GM21619 (cell line): ENCODE results near the gene LCLAT1.
"Not testable (repeated sequence)": the region's sequence is repeated elsewhere in the genome, so short reads cannot be mapped to it uniquely, and the experiment has no call there.

ENCODE experiments used
- ATAC-seq: cut with Tn5 transposase; IDR thresholded peaks from one replicate; pipeline ENCODE4 v1.9.1; 2021; ENCODE audit not compliant: unreplicated experiment

Gene LCLAT1

DNA sequence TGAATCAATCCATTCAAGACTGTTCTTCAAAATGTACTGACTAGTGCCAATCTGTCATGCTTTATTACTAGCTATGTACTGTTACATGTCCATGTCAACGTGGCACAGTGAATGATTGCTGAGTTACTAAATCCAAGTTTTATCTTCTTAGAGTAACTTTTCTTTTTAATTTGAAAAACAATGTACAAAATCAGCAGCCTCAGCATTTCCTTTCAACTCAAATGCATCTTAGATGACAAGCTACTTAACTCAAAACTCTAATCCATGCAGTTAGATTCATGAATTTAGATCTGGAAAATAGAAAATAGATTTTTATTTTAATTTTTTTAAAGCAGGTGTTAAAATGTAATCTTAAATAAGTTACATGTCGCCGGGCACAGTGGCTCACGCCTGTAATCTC, 186.0 kb downstream of the LCLAT1 start:
- no peak for ATAC-seq

DNA sequence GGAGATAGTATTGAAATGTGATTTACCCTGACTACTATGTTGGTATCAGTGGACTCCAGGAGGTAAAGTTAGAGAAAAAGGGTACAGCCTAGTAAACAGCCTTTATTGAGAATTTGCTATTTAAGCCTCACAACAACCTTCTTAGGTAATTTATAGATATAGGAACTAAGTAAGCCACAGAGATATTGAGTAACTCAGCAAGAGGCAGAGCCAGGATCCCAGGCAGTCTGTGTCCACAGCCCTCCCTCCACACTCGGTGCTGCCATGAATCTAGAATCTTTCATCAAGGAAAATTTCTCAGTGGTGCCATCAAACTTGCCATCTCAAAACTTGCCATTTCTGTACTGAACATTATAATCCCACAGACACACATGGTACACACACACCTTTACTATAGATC, 189.3 kb downstream of the LCLAT1 start:
- ATAC-seq: no peak

DNA sequence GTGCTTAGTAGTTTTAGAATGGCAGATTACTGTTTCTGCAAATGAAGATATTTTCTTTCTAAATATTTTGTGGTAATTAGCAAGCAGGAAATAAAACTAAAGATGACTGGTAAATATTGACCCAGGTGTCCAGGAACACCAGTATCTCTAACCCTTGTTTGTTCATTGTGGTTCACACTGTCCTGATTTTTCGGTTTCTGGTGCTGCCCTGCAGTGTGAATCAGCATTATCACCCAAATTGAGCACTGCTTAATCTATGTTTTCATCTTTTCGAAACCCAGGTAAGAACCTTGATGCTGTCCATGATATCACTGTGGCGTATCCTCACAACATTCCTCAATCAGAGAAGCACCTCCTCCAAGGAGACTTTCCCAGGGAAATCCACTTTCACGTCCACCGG, 192.8 kb downstream of the LCLAT1 start:
- no peak for ATAC-seq

DNA sequence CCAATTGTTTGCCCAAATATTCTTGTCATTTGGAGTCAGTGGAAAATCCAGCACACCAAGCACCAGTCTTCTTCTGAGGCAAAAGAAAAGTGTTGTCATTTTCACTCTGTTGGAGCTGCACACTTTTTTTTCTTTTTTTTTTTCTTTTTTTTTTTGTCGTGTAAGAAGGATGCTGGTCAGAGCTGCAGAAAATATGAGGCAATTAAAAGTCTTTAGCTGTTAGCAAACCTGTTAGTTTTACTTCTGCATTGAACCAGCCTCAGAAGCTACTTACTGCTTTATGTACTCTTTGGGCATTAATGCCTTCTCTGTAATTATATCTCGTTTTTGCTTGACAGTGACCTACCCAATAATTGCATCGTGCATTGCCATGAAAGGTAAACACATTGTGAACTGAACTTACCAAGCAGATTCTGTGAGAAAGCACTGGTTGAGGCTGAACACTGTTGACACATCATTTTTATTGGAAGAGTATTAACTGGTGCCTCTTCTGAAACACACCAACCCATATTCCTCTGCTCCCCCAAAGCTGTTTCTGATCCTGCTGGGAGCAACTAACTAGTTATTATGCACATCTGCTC, 194.8 kb downstream of the LCLAT1 start:
- no peak for ATAC-seq

DNA sequence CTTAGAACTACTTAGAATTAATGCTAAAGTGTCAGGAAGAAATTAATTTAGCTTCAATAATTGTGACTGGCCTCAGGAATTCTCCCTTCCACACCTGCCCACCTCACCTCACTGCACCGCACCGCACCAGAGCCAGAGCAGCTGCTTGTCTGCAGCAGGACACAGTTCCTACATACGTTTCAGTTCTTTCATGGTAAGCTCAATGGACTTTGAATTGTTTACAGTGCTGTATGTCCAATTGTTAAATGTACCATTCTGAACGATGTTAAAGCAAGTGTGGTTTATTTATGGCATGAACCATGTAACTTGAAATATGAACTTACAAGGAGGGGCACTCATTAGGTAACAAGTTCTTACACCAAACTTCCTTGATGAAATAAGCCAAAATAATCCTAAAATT, 196.0 kb downstream of the LCLAT1 start:
- ATAC-seq: not testable (repeated sequence)

DNA sequence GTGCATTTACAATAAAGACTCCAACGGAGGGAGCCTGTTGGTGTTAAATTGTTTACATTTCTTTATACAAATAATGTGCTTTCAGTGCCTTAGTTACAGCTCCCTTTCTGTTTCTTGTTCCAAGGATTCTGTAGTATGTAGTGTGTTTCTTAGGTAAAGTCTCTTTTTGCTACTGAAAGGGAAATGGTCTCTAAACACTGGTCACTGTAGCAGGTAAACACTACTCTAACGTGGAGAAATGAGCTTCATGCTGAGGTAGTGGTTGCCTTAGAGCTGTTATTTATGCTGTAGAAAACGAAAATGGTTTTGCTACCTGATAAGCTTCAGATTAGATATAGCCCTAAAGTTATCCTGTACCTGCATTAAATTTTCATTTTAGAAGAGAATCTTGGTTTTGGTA, 196.6 kb downstream of the LCLAT1 start:
- ATAC-seq: no peak

DNA sequence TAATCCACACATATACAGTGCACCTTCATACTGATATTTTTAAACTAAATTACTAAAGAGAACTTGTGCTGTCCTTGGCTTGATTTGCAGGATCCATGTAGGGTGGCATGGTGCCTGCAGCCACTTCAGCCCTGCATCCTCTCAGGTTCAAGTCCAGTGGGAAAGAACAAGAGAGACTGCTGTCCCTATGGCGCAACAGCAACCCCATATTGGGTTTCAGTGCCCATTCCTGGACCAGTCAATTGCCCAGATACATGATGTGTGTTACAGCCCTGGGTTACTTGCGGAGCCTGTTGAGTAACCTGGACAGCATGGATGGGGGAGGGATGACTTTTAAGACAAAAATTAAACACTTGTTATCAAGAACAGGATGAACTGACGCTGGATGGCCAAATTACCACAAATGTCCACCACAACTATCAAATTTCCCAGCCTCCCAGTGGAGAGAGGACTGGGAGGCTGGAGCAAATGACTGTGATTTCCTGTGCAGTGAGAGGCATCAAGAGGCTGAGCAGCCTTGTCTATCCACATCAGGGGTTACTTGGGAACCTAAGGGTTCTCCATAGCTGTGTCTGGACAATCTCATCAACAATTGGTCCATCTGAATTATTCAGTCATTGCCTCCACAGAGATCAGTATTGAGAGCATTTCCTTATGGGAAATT, 198.2 kb downstream of the LCLAT1 start:
- ATAC-seq: no peak

DNA sequence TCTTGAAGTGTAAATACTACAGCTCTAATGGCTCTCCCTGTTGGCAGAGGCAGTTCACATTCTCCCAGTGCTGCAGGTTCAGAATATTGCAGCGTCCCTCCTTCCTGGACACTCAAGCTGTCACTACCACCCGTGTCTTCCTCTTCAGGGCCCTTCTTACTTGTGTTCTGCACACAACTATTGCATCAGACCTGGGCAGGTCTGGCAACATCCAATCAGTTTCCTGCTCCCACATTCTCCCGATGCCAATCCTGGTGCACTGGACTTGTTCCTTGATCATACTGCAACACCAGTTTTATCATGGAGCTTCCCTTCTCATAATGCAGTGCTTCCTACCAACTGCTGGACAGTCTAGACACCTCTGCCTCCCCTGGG, 198.7 kb downstream of the LCLAT1 start:
- ATAC-seq: no peak

DNA sequence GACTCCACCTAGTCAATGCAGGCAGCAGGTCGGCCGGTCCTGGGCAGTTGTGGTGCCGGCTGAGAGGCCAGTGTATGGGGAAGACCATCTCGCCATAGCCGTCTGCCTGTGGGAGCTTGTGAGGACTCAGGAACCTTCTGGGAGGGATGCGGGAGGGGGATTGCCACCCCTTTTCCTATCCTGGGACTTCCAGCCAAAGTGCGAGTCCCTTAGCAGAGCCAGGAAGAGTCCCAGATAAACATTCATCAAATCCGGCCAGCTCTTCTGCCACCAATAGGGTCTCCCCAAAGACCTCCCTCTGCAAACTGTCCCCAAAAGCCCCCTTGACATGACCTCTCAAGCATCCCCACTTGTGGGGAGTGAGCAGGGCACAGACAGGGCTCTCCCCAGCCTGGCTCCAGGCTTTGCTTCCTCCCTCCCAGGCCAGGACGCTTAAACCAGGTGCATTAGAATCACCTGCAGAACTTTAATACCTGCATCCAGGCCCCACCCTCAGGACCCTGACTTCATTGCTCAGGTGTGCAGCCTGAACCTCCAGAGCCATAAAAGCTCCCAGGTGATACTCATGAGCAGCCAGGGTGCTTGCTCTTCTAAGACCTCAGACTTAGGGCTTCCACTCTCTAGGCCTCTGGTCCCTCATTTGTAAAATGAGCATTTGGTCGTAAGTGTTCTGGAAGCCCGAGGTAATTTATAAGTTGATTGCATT, 200.9 kb downstream of the LCLAT1 start:
- ATAC-seq: no peak

DNA sequence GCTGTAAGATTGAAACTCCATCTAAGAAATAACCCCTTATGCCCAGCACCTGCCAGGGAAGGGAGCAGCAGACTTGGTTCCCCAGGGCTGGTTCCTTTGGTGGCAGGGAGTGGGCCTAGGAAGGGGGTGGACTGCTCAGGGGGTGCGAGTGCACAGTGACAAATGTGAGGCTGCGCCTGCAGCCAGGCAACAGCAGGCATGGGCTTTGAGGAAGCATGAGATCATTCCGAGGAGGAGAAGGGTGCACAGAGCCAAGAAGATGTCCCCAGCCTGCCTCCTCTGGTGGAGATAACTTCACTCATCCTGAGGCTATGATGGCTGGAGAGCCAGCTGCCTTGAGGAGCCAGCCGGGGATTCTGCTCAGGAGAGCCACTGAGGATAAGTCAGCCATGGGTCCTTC, 202.2 kb downstream of the LCLAT1 start:
- no peak for ATAC-seq

DNA sequence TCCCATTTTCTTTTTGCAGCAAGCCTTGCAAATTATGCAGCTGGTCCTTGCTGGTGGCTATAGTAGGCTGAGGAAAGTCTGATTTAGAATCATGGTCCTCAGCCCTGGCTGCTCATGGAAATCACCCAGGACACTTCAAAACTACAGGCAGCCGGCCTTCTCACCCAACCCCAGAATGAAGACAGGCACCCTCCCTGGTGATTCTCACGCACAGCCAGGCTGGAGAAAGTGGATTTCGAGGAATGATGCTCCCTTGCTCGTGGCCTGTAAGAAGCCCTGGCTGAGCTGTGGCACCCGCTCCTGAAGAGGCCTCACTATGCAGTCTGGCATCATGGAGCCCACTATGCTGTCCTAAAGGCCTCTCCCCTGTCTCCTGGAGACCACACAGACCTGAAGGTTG, 202.8 kb downstream of the LCLAT1 start:
- no peak for ATAC-seq

DNA sequence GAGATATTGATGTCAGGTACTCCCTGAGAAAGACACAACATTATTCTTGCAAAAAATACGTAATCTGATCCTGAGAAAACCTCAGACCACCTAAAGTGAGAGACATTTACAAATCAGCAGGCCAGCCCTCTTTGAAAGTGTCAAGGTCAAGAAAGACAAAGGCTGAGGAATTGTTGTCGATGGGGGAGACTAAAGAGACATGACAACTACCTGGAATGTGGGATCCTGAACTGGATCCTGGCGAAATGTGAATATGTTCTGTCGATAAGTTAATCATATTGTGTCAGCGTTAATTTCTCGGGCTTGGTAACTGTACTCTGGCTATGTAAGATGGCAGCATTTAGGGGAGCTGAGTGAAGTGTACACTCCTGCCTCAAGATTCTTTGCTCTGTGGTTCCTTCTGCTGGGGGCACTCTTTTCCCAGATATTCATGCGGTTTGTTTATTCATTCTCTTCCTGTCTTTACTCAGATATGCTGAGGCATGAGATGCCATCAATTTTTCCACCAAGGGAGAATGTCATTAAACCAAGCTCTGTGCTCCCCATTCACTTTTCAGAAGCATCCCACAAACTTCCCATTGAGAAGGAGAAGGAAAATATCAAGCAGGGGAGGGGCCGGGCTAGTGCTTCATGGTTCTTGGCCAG, 205.3 kb downstream of the LCLAT1 start:
- no peak for ATAC-seq

DNA sequence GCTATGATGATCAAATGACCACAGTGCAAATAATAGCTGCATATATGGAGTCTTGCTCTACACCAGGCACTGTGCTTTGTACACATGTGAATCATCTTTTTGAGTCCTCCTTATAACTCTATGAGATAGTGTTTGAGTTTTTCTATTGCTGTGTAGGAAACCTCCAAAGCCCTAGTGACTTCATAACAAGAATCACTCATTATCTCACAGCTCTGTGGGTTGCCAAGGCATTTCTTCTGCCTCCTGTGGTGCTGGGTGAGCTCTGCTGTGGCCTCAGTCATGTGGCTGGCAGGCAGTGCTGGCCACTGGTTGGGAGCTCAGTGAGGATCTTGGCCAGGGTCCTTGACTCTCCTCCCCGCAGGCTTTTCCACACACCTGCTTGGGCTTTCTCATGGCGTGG, 206.8 kb downstream of the LCLAT1 start:
- no peak for ATAC-seq

DNA sequence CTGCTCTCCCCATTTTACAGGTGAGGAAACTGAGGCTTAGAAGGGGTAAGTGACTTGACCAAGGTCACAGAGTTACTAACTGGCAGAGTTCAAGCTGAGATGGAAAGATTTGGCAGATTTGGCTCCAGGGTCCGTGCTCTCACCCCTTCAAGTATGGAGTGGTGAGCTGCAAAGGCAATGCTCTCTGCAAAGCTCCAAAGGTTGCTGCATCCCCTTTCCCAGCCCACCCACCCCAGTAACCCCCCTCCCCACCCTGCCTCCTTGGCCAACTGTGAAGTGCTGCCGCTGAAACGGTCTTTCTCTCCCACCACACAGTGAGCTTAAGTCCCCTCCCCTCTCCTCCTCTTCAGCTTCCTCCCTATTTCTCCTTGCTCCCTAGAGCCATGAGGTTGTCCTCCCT, 207.4 kb downstream of the LCLAT1 start:
- no peak for ATAC-seq

DNA sequence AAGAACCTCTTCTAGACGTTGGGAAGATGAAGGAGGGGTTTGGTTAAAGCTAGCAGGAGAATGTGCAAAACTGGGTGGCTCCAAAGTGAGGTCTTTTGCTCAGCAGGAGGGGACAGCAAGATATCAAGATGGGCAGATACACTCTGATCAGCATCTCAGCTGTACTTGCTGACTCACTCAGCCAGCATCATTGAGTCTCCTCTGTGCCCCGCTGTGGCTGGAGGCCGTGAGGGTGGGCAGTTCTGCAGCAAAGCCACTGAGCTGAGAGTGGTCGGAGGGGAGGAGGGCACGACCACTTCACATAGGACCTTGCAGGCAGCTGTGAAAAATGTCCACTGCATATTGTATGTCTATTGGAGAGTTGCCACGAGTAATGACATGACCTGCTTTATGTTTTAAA, 208.2 kb downstream of the LCLAT1 start:
- no peak for ATAC-seq

DNA sequence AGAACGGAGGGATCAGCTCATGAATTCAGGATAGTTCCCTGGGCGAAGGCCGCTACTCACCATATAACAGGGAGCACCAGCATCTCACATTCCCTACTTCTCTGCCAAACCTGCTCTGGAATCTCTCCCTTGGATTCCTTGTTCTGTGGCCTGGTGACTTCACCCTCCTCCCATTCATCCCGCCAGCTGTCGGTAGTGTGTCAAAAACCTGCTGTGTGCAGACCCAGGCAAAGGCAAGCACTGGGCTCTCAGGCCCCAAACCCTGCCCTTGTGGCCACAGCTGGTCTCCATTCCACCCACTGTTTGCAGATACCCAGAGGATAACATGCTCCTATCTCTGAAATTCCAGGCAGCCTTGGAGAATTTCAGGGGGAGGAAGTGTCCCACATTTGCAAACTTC, 208.6 kb downstream of the LCLAT1 start:
- no peak for ATAC-seq

DNA sequence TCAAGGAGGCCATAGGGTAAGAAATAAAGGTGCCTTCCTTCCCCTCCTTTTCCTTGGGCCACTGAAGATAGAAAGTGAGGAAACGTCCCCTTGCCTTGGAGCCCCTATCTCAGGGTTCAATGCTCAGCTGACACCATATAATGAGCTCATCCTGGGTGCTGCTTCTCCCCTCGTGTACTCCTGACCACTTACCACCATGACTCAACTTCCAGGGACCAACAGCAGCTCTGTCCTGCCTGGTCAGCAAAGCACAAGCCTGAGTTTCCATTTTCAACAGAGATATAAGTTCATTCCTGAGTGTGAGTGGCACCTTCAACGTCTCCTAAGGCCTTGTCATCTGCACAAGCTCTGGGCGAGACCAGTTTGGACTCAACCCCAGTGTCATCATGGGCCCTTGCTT, 209.0 kb downstream of the LCLAT1 start:
- no peak for ATAC-seq

DNA sequence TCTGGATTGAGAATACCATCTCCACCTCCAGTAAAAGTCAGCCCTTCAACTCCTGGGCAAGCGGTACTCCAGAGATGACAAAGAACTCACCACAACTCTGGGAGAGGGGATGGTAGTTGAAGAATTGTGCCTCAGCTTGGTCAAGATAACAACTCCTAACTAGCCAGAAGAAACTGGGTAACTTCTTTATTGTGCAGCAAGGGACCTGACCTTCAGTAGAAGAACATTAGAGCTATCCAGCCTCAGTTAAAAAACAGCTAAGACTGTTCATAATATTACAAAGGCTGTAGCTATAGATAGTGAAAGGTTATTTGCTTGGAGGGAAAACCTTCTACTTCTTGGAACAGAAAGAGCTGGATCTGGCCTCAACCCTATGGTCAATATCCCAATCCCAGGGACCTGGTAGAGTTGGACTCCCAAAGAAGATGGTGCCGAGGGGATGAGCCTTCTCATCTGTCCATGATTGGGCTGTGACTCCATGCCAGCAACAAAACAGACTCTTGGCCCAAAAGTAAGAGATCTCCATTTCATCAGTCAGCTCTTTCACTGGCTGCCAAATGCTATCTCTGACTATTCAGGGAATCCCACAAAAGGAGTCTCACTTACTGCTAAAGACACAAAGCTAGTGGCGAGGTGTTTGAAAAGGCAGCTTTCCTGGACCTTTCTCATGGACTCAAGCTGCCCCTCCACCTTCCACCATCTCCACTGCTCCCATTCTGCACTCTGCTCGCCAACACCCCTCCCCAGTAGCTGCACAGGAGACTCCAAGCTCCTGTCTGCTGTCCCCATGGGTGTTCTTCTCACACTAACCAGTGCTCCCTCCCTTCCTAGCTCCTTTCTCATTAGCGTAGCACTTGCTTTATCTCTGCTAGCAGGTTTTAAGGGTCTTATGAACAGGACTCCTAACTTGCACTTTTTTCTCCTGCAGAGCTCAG, 214.4 kb downstream of the LCLAT1 start:
- no peak for ATAC-seq

DNA sequence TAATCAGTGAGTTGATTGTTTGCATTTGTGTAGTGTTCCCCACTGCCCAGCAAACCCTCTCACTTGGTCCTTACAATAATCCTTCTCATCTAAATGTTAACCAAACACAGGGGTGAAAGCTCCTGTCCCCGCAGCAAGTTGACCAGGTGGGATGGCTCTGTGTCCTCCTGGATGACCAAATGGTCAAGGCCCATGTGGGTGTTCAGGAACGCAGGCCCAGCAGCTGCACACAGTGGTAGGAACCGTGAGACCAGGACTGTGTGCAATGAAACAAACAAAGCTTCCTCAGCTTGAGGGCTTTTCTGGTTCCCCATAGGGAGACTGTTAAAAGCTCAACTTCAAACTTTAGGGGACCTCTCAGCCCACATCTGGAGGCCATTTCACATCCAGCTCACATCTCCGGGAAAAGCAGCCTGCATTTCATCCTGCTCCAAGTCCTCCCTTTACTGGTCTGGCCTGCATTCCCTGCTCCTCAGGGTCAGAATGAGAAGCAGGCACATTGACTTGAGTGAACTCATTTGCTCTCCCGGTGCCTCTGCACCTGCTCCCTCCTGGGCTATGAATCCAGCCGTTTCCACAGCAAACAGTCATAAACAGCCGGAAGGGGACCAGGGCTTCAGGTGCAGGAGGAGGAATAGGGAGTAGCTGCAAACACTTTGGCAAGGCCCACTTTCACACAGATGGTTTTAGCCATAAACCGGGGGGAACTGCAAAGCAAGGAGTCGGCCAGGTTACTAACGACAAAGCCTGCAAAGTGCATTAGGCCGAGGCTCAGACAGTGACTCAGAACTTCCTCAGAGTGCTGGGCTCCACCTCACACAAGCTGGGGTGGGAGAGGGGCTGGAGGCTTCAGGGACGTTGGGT, 215.5 kb downstream of the LCLAT1 start:
- no peak for ATAC-seq

DNA sequence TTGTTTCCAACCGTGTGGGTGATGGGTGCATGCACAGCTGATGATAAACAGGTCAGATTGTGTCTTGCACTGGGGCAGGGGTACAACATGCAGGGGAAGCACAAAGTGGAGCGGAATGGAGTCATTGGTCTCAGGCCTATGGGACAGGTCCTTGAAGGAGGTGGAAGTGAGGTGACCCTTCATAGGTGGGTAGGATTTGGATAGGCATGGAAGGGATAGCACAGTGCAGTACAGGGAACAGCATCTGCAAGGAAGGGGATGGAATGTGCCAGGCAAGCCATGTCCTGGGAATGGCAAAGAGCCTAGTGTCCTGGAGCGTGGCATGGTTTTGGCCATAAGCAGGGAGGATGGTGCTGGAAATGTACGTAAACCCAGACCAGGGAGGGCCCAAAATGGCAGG, 216.3 kb downstream of the LCLAT1 start:
- ATAC-seq: no peak
